SK-N-SH treated with all-trans-retinoic acid at 6 μM for 48 hours (cell line): ENCODE data around the gene MAPRE2.

Experiments used
- BACH2 ChIP-seq: fragments of 250-450 bp; sonication (Bioruptor Pico); IDR thresholded peaks from 2 replicates; pipeline ENCODE4 v1.9.0; 2021; ENCODE audit warnings: mild to moderate bottlenecking, borderline replicate concordance
- CSDC2 ChIP-seq: fragments of 250-450 bp; sonication (Bioruptor Pico); IDR thresholded peaks from 2 replicates; pipeline ENCODE4 v1.5.0; 2020; ENCODE audit warnings: mild to moderate bottlenecking, moderate library complexity
- ESRRG ChIP-seq: fragments of 250-450 bp; sonication (Bioruptor Pico); IDR thresholded peaks from 2 replicates; pipeline ENCODE4 v1.6.1; 2021; ENCODE audit warnings: mild to moderate bottlenecking
- PPARA ChIP-seq: fragments of 250-450 bp; sonication (Bioruptor Pico); IDR thresholded peaks from 2 replicates; pipeline ENCODE4 v1.5.0; 2020; ENCODE audit warnings: mild to moderate bottlenecking, borderline replicate concordance
- TF ChIP-seq, protein P1 (sequence below): fragments of 250-450 bp; sonication (Bioruptor Pico); IDR thresholded peaks from 2 replicates; pipeline ENCODE4 v1.5.1; 2021; ENCODE audit warnings: mild to moderate bottlenecking, moderate library complexity

DNA sequence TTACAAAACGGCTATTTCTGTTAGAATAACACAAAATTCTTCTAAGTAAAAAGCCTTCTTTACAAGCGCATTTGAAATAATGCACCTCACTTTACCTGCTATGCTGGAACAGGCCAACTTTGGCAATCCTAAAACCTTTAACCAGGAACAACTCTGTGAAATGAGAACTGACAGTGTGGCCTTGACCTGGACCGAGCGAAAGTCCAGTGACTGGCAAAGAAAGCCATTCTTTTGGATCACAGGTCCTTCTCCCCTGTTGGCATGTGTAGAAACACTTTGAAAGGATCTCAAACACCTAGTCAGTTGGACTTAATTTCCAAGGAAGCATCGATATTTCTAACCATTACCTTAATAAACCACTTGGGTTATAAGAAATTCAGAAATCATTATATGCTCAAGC is 21.2 kb downstream of the MAPRE2 start:
- TF ChIP-seq CSDC2 (CRISPR knock-in tag) (no peak), PPARA (CRISPR knock-in tag) (no peak), BACH2 (CRISPR knock-in tag) (no peak), ESRRG (CRISPR knock-in tag) (no peak)
- TF ChIP-seq, protein P1, sequence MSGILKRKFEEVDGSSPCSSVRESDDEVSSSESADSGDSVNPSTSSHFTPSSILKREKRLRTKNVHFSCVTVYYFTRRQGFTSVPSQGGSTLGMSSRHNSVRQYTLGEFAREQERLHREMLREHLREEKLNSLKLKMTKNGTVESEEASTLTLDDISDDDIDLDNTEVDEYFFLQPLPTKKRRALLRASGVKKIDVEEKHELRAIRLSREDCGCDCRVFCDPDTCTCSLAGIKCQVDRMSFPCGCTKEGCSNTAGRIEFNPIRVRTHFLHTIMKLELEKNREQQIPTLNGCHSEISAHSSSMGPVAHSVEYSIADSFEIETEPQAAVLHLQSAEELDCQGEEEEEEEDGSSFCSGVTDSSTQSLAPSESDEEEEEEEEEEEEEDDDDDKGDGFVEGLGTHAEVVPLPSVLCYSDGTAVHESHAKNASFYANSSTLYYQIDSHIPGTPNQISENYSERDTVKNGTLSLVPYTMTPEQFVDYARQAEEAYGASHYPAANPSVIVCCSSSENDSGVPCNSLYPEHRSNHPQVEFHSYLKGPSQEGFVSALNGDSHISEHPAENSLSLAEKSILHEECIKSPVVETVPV (CRISPR knock-in tag): no peak
